NCI-H187 treated with DMSO at 0.1 percent for 48 hours (cell line): ENCODE results near the gene TMX1.
"Not testable (repeated sequence)": the region's sequence is repeated elsewhere in the genome, so short reads cannot be mapped to it uniquely, and the experiment has no call there.

ENCODE experiments used
- DNase-seq: peaks from one replicate; lab custom pipeline; 2025; lab: John Stamatoyannopoulos, UW

Gene TMX1

DNA sequence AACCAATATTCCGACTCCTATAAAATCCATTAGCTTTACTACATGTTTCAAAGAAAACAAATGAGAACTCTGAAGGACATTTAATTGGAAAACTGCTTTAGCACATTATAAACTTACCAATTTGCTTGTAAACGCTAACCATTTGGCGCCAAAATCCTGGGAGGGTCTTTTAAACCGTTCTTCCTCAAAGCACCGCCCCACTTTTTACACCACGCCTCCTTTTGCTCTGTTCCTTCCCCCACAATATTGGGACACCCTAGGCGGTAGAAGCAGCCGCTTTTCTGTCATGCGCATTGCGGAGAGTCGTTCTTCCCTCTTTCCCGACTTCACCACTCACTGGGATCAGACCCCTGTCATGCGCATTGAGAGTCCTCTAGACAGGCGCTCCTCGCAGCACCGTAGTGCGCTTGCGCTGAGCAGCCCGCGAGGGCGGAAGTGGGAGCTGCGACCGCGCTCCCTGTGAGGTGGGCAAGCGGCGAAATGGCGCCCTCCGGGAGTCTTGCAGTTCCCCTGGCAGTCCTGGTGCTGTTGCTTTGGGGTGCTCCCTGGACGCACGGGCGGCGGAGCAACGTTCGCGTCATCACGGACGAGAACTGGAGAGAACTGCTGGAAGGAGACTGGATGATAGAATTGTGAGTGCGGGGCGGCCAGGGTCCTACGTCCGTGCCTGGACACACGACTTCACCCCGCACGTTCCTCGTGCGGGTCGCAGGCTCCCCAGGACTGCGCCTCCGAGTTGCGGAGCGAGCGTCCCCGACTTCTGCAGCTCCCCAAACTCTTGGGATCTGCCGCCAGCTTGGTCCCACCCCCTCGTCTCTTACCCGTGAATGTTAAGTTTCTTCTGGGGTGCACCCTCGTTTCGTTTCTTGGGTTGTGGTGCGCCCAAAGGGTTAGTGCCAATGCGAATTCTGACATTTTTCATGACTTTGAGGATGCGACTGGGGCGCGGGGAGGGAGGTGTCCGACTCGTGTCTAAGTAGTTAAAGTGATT, at the start of gene TMX1:
Gene TMX1 (plus strand): TSS at position 435 of the 991 bp plus-strand sequence. CDS start 46 bp downstream, at position 481.
- peak; percentile 97 for DNase-seq

DNA sequence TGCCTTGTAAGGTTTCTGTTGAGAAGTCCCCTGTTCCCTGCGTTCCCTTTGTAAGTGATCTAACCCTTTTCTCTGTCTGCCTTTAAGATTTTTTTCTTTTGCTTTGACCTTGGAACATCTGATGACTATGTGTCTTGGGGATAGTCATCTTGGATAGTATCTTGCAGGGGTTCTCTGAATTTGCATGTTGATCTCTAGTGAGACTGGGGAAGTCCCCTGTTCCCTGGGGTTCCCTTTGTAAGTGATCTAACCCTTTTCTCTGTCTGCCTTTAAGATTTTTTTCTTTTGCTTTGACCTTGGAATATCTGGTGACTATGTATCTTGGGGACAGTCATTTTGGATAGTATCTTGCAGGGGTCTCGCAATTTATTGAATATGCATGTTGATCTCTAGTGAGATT, 38.2 kb upstream of the TMX1 start:
- DNase-seq = no peak

- no peak for DNase-seq
Observed at GRCh38 chr14:51202914-51203665, 37.0 kb upstream of the TMX1 start.

- DNase-seq = no peak
Observed at GRCh38 chr14:51203881-51204280, 36.2 kb upstream of the TMX1 start.

- no peak for DNase-seq
Observed at GRCh38 chr14:51205486-51205885, 34.6 kb upstream of the TMX1 start.

DNA sequence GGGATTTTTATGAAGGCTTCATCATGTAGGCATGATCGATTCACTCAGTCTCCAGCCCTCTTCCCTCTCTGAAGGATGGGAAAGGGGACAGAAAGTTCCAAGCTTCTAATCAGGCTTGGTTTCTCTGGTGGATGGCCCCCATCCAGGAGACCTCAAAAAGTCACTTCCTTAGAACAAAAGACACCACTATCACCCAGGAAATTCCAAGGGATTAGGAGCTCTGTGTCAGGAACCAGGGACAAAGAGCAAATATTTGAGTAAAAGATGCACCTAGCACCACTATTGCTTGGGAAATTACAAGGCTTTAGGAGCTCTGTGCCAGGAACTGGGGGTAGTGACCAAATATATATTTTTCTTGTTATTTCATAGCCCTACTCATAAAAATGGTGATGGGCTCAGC, 33.6 kb upstream of the TMX1 start:
- no peak for DNase-seq

- no peak for DNase-seq
Observed at GRCh38 chr14:51207621-51208020, 32.4 kb upstream of the TMX1 start.

DNA sequence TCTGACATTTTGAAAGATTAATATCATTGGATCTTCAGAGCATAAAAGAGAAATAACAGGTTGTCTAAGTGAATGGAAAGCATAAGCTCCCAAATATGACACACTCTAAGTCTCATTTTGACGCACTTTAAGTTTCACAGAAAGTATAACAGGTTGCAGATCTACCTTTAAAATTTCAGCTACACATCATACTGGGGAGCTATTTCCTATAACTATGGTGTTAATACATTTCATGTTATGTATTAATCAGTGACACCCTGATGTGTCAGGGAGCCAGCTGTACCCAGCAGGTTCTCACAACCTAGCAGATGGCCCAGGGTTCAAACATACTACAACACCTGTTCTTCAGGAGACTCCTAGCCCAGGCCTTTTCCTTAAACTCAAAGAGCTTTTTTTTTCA, 31.1 kb upstream of the TMX1 start:
- DNase-seq = no peak

DNA sequence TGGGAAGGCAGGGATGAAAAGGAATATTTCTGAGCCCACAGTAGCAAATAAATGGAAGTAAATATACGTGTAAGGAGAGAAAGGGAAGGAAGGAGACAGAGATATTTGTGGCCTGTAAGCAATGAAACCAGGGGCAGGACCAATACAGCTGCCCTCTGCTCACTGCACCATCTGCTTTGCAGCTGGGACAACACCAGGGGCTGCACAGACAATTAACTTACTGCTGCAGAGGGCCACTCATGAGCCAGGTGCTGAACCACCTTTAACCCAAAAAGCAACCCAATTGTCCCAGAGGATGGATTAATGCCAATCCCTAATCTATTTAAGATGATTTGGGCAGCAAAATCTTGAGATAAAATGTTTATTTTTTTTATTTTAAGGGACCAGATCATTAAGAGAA, 30.6 kb upstream of the TMX1 start:
- DNase-seq = peak; percentile 48

GRCh38 chr14:51210594-51210993, 29.5 kb upstream of the TMX1 start:
- no peak for DNase-seq

GRCh38 chr14:51211149-51211548, 28.9 kb upstream of the TMX1 start:
- DNase-seq = no peak

DNA sequence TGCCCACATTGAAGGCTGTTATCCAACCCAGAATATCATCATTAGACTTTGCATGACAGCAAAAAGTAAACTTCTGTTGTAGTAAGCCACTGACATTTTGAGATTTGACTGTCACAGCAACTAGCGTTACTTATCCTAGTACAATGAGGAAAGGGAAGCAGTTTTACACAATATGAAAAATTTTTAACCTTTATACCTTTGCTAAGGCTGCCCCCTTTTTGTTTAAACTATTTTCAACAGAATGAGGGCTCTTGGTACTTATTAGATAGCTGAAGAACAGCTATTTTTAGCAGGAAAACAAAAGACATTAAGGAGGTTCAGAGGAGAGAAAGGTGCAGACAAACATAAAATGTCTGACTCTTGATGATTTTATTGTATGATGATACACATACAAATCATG, 23.4 kb upstream of the TMX1 start:
- no peak for DNase-seq

- DNase-seq = no peak
Observed at GRCh38 chr14:51219473-51220448, 20.3 kb upstream of the TMX1 start.

- not testable (repeated sequence) for DNase-seq
Observed at GRCh38 chr14:51223463-51223862, 16.6 kb upstream of the TMX1 start.

DNA sequence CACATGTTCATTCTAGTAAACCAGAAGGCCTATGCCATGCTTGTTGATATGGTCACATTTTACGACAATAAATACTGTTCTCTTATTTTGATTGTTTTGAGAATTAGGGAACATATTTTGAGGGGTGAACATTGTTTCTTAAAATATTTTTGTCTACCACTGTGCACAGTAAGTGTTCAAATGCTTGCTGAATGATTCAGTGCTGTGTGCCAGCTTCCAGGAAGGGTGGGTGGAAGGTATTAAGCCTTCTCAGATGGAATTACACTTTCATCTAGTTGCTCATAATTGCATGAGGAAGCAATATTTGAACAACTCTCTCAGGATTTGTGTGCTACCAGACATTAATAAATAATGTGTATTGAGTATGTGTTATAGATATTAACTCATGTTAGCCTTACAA, 15.5 kb upstream of the TMX1 start:
- no peak for DNase-seq

DNA sequence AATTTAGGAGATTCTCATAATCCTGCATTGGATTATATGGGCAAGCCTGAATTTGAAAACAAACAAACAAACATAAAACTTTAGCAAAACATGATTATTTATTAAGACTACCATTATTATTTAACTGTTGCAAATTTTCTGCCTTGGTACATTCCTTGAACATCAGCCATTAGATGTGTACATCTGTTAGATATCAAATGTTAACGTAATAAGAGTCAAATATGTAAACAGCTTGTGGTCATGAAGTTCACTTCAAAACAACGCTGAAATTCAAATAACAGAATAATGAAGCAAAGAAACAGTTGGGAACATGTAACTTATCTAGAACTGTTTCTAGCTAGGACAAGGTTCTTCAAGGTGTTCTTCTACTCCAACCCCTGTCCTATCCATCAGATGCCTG, 14.3 kb upstream of the TMX1 start:
- no peak for DNase-seq

- no peak for DNase-seq
Observed at GRCh38 chr14:51228391-51228790, 11.7 kb upstream of the TMX1 start.

DNA sequence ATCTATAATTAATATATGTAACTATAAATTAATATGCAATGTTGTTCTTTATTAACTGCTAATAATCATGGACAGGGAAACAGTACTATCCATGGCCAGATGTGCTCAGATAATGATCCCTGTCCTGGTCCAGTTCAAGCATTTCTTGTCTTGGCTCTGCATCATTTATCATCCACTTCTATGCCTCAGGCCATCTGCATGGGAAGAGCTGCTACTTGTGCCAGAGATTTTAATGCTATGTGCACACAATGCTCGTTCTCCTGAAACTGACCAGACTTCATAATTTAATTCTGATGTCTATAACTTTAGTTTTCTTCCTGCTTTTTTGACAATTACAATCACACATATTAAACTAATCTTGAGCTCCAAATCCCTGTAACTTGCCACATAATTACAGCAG, 11.2 kb upstream of the TMX1 start:
- DNase-seq = no peak

GRCh38 chr14:51236314-51236713, 3.7 kb upstream of the TMX1 start:
- DNase-seq = no peak

DNA sequence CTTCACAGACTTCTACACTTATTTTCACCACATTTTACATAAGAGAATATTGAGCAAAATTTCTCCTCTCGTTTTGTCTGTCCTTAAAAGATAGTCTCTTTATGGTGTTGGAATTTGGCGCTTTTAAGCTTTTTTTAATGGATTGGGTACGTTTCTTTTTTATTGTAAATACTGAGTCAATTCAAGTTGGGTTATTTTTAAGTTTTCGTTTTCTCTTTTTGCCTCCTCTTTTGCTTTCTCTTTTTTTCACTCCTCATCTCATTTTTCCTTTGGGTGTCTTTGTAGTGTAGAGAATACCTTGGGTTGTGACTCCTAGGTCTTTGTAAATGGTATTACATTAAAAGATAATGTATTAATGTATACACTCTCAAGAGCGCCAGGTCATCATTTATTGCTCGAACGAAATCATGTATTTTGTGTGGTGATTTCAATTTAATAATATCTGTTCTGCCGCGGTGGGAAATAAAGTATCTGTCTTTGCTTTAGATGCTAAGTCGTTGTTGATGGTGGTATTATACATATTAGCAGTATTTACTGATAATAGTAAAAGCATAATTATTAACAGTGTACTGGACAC, 845 bp downstream of the TMX1 start:
- no peak for DNase-seq
